Body of pancreas (tissue), 4 donors: ENCODE measurements around the gene PVALB. TPM values are rescaled to one million over a fixed set of nuclear protein-coding genes. Genes with fewer than 3 reads are reported as not detected.
A peak's percentile ranks its signal among the peaks of the same experiment; 100 is the strongest.

Experiments
- ATAC-seq: fragments of 150-250 bp; one replicate; pipeline ENCODE4 v1.9.1; 2016
- DNase-seq, 4 donors: peaks; one replicate each; pipeline ENCODE4 v3.0.0-alpha.2; 2019
- H3K27ac ChIP-seq, 4 donors: fragments of 200-600 bp; sonication (generic); 1 replicate in 3 of 4; 2 replicates in 1 of 4; pipeline versions ENCODE4 v1.5.1 to v1.6.1; 2016 to 2019; ENCODE audit warnings: mild to moderate bottlenecking in 1 of 4, mixed read lengths in 1 of 4, moderate library complexity in 1 of 4
- H3K27me3 ChIP-seq, 2 donors: fragments of 200-600 bp; sonication (generic); one replicate each; pipeline ENCODE4 v1.6.0; 2016; ENCODE audit warnings: mild to moderate bottlenecking in 1 of 2
- H3K36me3 ChIP-seq, 2 donors: fragments of 200-600 bp; sonication (generic); replicated peaks in 1 of 2; 2 replicates each; pipeline ENCODE4 v1.5.1; 2016; ENCODE audit warnings: low read depth in 2 of 2; ENCODE audit not compliant: insufficient read depth in 1 of 2
- H3K4me1 ChIP-seq: fragments of 200-600 bp; sonication (generic); one replicate; pipeline ENCODE4 v1.6.0; 2016
- H3K4me3 ChIP-seq, 2 donors: fragments of 200-600 bp; sonication (generic); 1 replicate in 1 of 2; 2 replicates in 1 of 2; pipeline ENCODE4 v1.5.1; 2016 to 2019
- H3K9me3 ChIP-seq, 3 donors: fragments of 200-600 bp; sonication (generic); 1 replicate in 2 of 3; 2 replicates in 1 of 3; pipeline ENCODE4 v1.5.1; 2016
- CTCF ChIP-seq, 7 experiments: fragments of 450-650 bp in 4 of 7; fragments of 200-600 bp in 3 of 7; sonication (generic) in 3 of 7; IDR thresholded peaks; one replicate each; pipeline ENCODE4 v1.5.1; 2016 to 2019; ENCODE audit warnings: antibody characterized with exemption in 7 of 7
- POLR2A ChIP-seq, 3 donors: fragments of 450-650 bp; IDR thresholded peaks; one replicate each; pipeline ENCODE4 v1.6.1; 2016; ENCODE audit warnings: antibody characterized with exemption in 3 of 3, mild to moderate bottlenecking in 2 of 3
- WGBS, 2 donors: methylation state at CpG; one replicate each; pipeline ENCODE4 v1.1.5; 2017; 5-methylcytosine and 5-hydroxymethylcytosine counted together
- intact Hi-C: fragments of 100-400 bp; cut with DNase I; formaldehyde crosslinking; loops from one replicate; pipeline ENCODE4 v1.15.1; 2023
- total RNA-seq, 2 donors: library from RNA; depleted of rRNA; stranded (reverse); fragments of >200 nt; gene quantifications; one replicate each; pipeline ENCODE4 v1.1.0, GENCODE V29; 2016

Gene PVALB
- total RNA-seq, 2 donors from 2014 or later, result not detected

GRCh38 chr22:36758792-36759271, 58.0 kb downstream of the PVALB start:
- ATAC-seq (no peak), DNase-seq (peak in 2 of 4 donors; percentile 5 to 8)
- H3K36me3 ChIP-seq, result no peaks in the 10 kb centered on the region
- no peak overlapping the region for H3K4me3 ChIP-seq
- H3K27me3 ChIP-seq, result no peaks in the 10 kb centered on the region
- intact Hi-C loops, result no loop called here
- no peak for TF ChIP-seq CTCF (IDR thresholded peaks at IDR 0.05)
- H3K4me1 ChIP-seq, result peaks cover 18% of the 10 kb centered on the region
- 83 to 93% methylated on average over 14 to 15 of the region's 15 CpGs for WGBS, 2 donors
- no peak overlapping the region for H3K27ac ChIP-seq
- H3K9me3 ChIP-seq, result no peaks in the 10 kb centered on the region

- Histone ChIP-seq H3K27ac (no peak overlapping the region), H3K27me3 (no peaks in the 10 kb centered on the region), H3K36me3 (no peaks in the 10 kb centered on the region), H3K9me3 (no peaks in the 10 kb centered on the region), H3K4me3 (no peak overlapping the region), H3K4me1 (peaks cover 18% of the 10 kb centered on the region)
- WGBS, 2 donors, result 52 to 58% methylated on average over 12 to 19 of the region's 19 CpGs
- peak; percentile 84 to 89 (median 85) for DNase-seq
- TF ChIP-seq CTCF (IDR thresholded peaks at IDR 0.05), result peak; percentile 64 to 81 (median 72)
- TF ChIP-seq POLR2A (IDR thresholded peaks at IDR 0.05), result no peak
- intact Hi-C loops, result no loop called here
- ATAC-seq, result peak; percentile 85
Observed at GRCh38 chr22:36757668-36758211, 59.1 kb downstream of the PVALB start.

- Histone ChIP-seq H3K36me3 (no peaks in the 10 kb centered on the region), H3K4me3 (no peak overlapping the region), H3K4me1 (peaks cover 15% of the 10 kb centered on the region), H3K9me3 (no peaks in the 10 kb centered on the region), H3K27ac (no peak overlapping the region), H3K27me3 (no peaks in the 10 kb centered on the region)
- no peak for ATAC-seq
- 38 to 39% methylated on average over 21 to 27 of the region's 28 CpGs for WGBS, 2 donors
- TF ChIP-seq POLR2A (IDR thresholded peaks at IDR 0.05) (no peak), CTCF (IDR thresholded peaks at IDR 0.05) (no peak)
- intact Hi-C loops, result no loop called here
- peak in 3 of 4 donors; percentile 13 to 24 (median 19) for DNase-seq
Observed at GRCh38 chr22:36756746-36757655, 59.8 kb downstream of the PVALB start.

DNA sequence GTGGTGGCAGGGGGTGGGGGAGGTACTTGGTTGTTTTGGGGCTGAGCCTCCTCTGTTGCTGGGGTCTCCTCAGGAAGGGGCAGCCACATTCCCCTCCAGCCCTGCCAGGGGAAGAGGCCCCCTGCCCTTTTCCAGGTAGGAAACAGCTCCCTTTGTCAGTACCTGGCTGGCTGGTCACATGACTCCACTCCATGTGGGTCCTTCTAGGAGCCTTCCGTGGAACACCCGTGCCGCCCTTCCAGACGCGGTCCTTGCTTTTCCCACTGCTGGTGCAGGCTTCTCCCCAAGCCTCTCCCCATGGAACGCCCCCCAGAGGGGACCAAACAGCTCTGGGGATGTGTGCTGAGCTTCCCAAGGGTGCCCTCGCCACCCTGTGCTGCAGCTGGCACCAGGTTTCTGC, 60.8 kb downstream of the PVALB start:
- H3K27me3 ChIP-seq, result no peaks in the 10 kb centered on the region
- peak in 1 of 4 donors; percentile 9 for DNase-seq
- no peak overlapping the region for H3K4me3 ChIP-seq
- no peaks in the 10 kb centered on the region for H3K36me3 ChIP-seq
- no peaks in the 10 kb centered on the region for H3K9me3 ChIP-seq
- WGBS, 2 donors, result 48 to 49% methylated on average over 3 to 7 of the region's 7 CpGs
- intact Hi-C loops, result no loop called here
- ATAC-seq, result no peak
- peaks cover 9% of the 10 kb centered on the region for H3K4me1 ChIP-seq
- no peak overlapping the region for H3K27ac ChIP-seq
- no peak for TF ChIP-seq POLR2A (IDR thresholded peaks at IDR 0.05)
- no peak for TF ChIP-seq CTCF (IDR thresholded peaks at IDR 0.05)
